Embryonic facial prominence (tissue), 1 donor: Measurements from ENCODE around the gene APBA2.
"Not testable (repeated sequence)": the region's sequence is repeated elsewhere in the genome, so short reads cannot be mapped to it uniquely, and the experiment has no call there.

Source experiments
- DNase-seq: peaks from one replicate; pipeline ENCODE4 v3.0.0-alpha.2; 2016; ENCODE audit errors: extremely low spot score

The APBA2 gene

GRCh38 chr15:29035336-29036285, 149.8 kb downstream of the APBA2 start:
- no peak for DNase-seq

- DNase-seq, result no peak
These were observed 152.4 kb downstream of the APBA2 start for GRCh38 chr15:29037997-29038705.

DNA sequence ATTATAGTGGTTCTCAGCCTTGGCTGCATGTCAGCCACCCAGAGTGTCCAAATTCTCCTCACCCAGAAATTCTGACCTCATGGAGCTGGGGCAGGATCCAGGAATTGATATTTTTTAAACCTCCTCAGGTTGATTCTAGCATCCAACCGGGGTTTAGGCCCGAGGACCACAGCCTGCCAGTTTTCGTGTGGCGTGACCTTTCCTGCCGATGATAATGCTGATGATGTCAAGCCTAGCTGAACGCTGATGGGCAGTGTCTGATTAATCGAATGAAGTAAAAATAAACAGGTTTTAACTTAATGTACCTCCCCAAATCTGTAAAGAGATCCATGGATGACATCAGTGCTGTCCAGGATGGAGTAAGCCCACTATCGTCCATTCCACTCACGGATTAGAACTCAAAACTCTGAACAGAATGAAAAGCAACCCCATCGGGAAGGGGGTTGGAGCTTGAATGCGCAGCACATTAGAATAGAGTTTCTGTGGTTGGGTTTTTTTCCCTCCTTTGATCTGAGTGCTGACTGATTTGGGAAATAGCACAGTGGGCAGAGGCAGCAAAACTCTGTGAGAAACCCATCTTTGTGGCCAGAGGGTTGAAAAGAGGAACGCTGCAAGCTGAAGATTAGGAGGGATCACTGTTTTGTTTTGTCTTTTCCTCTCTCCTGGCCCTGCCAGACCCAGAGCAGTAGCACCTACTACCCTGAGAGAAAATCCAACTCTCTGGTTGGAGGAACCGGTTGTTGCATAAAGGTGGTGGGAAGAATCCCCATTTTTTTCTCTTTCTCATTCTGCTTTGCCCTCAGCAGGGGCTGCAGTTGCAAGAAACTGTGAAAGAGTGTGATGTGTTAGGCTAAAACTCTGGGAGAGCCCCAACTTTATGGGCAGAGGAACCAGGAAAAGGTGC, 153.9 kb downstream of the APBA2 start:
- no peak for DNase-seq

GRCh38 chr15:29040370-29040751, 154.6 kb downstream of the APBA2 start:
- DNase-seq, result peak; percentile 57

- DNase-seq, result no peak
These were observed 158.1 kb downstream of the APBA2 start for GRCh38 chr15:29043736-29044502.

- DNase-seq, result no peak
These were observed 158.7 kb downstream of the APBA2 start for GRCh38 chr15:29044503-29044901.

- DNase-seq, result not testable (repeated sequence)
These were observed 159.4 kb downstream of the APBA2 start for GRCh38 chr15:29045161-29045560.

DNA sequence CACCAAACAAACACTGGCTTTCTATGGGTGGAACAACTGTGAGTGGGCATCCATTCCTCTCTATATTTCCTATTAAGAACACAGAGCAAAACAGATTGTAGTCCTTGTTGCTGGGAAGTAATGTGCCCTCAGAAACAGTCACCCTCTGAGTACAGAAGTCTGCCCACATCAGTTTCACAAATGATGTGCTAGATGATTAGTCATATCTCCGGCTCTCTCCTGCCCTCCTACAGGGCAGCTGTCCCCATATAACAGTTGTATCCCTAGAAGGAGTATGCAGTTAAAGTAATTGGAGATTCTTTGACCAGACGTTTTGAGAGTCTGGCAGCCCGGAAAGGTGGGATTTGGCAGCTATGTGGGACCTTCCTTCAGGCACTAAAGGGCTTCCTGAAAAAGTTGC, 159.9 kb downstream of the APBA2 start:
- no peak for DNase-seq

DNA sequence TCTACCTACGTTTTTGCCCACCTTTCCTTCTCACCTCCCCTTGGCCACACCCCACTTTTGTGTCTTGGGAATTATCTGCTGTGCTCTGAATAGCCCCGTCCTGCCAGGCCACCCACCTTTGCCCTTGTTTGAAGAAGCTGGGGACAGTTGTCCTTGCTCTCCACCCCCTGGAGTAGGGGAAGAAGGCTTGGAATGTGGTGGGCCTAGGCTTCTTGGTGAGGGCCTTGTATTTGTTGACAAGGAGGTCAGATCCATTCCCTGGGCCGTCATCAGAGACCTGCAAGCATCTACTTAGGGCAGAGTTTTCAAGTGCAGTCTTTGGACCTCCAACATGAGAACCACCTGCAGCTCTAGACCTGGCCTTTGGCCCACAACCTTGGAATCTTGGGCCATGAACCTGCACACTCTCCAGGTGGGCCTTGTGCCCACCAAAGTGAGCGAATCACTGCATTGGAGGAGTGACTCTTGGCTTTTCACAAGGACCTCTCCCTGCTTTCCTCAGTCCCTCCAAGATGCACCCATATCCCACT, 160.6 kb downstream of the APBA2 start:
- DNase-seq, result no peak

- no peak for DNase-seq
These were observed 161.2 kb downstream of the APBA2 start for GRCh38 chr15:29046977-29047376.

- no peak for DNase-seq
These were observed 162.2 kb downstream of the APBA2 start for GRCh38 chr15:29048011-29048410.

- no peak for DNase-seq
These were observed 165.1 kb downstream of the APBA2 start for GRCh38 chr15:29050870-29051269.

- DNase-seq, result no peak
These were observed 165.6 kb downstream of the APBA2 start for GRCh38 chr15:29051422-29051821.

- DNase-seq, result no peak
These were observed 167.2 kb downstream of the APBA2 start for GRCh38 chr15:29053006-29053405.

- no peak for DNase-seq
These were observed 167.9 kb downstream of the APBA2 start for GRCh38 chr15:29053661-29054131.

DNA sequence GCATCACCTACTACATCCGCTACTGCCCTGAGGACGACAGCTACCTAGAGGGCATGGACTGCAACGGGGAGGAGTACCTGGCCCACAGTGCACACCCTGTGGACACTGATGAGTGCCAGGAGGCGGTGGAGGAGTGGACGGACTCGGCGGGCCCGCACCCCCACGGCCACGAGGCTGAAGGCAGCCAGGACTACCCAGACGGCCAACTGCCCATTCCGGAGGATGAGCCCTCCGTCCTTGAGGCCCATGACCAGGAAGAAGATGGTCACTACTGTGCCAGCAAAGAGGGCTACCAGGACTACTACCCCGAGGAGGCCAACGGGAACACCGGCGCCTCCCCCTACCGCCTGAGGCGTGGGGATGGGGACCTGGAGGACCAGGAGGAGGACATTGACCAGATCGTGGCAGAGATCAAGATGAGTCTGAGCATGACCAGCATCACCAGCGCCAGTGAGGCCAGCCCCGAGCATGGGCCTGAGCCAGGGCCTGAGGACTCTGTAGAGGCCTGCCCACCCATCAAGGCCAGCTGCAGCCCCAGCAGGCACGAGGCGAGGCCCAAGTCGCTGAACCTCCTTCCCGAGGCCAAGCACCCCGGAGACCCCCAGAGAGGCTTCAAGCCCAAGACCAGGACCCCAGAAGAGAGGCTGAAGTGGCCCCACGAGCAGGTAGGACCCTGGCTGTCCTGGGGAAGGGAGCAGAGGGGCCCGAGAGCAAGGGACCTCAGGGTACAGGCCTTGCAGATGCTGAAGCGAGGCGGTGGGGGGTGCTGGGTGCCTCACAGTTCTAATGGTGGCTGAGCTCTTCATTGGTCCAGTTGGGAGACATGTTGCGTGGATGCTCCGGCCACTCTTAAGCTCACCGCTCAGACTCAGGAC, 168.6 kb downstream of the APBA2 start:
- no peak for DNase-seq

DNA sequence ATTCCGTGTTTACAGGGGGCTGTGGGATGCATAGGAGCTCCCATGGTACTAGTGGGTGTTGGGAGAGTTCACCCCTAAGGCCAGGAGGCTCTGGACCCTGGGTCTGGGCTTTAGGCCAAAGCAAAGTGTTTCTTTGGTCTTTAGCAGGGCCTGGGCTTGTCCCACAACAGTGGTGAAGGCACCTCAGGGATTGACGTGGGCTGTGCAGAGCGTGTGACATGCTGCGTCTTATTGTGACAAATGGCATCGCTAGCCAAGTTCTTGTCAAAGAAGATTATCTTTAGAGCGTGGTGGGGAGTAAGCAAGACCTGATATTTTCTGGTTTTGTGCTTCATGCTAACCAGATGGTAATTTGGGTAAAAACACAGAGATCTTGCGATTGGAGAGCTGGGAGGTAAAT, 170.1 kb downstream of the APBA2 start:
- DNase-seq, result no peak

DNA sequence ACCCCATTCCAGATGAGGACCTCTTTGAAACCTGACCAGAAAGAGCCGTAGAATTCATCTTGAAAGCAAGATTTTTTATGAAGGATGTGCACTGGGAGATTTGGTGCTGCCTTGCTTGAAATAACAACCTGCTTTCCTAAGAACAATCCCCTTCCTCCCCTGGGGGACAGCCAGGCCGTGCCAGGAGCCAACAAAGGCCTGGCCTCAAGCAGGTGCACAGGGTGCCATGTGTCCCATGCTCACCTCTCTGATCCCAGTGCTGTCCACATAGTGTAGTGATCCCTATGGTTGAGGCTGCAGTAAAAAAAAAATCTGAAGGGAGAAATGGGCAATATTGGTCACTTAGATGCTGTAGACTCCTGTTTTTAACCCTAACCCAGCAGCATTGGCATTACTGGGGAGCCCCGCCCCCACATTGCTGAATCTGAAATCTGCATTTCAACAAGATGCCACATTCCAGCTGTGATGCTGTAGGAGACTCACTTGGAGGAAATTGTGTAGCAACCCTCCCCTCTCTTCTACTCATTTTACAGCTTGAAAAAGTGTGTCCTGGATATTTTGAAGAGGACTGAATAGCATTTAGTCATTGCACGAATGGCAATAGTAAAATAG, 171.2 kb downstream of the APBA2 start:
- no peak for DNase-seq

DNA sequence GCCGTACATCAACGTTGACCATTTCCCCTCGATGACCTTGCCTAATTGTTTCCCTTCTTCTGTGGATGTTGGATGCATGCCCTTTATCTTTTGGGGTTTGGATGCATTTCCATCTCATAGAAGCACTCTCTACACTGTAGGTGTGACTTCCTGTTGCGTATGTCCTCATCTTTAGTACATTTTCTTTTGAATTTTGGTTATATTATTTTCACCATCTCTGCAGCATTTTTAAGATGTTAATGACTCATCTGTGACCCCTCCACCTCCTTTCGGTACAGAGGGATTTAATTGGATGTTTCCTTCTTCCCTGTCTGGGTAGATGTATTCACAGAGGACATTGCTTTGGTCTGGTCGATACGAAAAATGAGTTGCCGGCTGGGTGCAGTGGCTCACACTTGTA, 172.1 kb downstream of the APBA2 start:
- DNase-seq, result no peak
